NK-92 treated with Interleukin-12 subunit alpha and Interleukin-12 subunit beta, amount 100 ng/mL, for 24 hours (cell line): Measurements from ENCODE around the gene IRS2.

ENCODE experiments used
- DNase-seq: peaks from one replicate; lab custom pipeline; 2025; lab: John Stamatoyannopoulos, UW

IRS2 gene

DNA sequence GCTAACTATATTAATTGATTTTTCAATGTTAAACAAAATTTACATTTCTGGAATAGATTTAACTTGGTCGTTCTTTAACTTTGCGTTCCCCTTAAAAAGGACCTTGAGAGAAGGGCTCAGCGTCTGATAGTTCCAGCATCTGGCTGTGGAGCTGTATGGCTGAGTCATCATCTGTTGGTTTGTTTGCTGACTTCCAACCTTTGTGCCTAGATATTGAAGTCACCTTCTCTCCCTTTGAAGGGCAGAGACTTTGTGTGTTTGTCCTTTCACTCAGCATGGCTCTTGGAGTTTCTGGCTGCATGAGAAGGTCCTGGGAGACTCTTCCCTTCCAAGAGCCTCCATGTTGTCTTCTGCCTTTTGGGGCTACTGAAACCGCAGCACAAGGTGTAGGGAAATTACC is 16.6 kb upstream of the IRS2 start:
- DNase-seq: no peak

DNA sequence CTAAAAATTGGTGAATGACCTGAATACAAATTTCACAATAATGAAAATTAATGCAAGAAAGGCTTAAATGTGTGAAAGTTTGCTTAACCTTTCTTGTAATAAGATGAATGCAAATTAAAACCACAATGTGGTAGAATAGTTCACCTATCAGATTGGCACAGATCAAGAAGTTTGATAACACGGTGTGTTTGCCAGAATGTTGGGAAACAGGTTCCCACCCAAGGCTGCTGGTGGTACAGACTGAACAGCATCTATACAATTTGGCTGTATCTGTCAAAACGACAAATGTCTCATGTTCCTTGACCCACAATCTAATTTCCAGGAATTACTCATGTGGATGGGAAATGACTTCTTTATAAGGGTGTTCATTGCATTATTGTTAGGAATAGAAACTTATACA is 8.6 kb upstream of the IRS2 start:
- no peak for DNase-seq

DNA sequence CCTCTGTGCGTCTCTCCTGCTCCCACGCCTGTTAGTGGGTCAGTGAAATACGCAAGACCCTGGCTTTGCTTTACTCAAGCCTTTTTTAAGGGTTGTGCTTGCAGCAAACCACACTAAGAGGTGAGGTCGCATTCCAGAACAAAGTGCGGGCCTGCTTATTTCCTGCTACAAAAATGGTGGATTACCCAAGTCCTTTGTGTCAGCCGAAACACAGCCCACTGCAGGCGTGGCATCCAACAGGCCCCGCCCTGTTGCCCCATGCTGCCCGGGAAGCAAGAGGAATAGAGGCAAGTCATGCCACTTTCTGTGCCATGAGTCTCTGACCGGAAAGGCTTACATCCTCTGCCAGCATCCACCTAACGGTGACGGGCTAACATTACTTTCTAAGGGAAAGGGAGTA is 7.7 kb upstream of the IRS2 start:
- no peak for DNase-seq

DNA sequence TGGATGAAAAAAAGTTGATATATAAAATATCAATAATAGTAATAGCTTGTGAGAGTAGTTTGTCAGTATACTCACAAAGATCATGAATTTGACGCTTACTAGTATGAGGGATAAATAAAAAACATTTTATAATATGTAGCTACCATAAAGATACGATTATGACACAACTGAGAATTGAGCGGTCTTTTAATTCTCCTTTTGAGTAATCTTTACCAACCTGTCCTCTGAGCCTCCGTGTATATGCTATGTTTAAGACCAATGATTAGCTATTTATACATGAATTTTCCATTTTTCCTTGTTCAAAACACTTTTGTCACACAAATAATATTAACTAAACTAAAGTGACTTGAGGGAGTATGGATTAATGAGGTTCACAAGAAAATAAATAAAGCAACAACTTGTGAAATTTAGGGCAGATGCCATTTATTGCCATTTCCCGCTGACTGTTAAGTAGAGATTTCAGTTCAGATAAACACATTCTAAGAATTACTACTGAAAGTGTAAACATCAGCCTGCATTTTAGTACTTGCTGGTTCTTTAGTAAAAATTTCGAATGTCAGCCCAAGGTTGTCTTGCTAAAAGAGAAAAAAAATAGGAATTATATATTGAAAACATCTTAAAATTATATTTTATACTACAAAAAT is 6.2 kb upstream of the IRS2 start:
- no peak for DNase-seq

DNA sequence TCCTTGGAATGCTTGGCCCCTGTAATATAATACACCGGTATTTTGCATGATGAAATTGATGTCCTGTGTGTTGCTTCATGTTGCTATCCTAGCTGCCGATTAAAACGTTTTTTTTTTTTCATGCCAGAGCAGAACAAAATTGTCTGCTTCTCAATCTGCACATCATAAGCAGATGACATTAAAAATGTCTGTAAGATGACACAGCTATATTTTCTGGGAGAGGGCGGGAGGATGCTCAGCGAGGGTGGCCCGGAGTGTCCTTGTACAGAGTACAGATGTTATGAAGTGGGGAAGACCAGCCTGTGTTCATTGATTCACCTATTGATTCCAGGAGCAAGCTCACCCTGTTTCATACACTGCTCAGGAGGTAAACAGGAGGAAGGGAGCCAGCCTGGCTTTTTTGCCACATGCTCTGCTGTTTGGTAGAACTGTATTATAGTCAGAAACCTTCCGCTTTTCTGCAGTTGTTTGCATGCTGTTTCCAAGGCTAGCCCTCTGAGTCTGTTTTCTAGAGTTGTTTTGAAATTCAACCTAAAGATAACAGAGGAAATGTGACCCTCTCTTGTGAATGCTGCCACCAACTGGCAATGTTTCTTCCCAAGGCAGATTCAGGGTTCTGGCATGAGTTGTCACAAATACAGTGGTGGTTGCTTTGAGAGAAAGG is 4.7 kb upstream of the IRS2 start:
- DNase-seq: peak; percentile 16

DNA sequence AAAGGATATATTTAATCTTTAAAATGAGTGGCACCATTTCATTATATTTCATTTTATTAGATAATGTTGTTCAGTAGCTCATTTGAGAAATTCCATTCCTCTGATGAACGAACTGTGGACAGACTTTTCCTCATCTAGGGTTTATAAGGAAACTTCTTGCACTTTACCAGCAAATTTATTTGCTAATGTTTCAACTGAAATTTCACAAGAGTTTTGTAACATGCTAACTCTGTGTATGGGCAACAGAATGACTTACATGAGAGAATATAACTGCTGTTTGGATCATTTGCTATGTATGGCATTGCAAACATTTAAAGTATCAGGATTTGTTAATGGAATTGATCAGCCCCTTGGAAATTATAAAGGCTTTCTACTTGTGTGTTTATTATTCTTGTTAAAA is 3.7 kb upstream of the IRS2 start:
- DNase-seq: no peak

DNA sequence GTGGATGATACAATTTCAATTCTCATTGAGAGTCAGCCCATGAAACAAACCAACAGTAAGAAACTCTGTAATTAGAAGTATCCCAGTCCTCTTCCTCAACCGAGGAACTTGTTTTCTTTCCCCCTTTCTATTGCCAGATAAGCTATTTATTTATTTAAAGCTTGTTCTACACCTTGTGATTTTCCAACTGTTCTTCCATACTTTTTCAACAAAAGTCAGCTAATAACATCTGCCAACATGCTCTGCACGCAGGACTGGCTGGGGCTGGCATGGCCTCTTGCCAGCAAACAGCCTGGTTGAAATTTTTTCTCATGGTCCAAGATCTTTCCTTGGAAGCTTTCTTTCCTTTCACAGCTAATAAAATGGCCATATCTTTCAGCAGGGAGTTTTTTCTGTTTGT is 2.9 kb upstream of the IRS2 start:
- DNase-seq: no peak

DNA sequence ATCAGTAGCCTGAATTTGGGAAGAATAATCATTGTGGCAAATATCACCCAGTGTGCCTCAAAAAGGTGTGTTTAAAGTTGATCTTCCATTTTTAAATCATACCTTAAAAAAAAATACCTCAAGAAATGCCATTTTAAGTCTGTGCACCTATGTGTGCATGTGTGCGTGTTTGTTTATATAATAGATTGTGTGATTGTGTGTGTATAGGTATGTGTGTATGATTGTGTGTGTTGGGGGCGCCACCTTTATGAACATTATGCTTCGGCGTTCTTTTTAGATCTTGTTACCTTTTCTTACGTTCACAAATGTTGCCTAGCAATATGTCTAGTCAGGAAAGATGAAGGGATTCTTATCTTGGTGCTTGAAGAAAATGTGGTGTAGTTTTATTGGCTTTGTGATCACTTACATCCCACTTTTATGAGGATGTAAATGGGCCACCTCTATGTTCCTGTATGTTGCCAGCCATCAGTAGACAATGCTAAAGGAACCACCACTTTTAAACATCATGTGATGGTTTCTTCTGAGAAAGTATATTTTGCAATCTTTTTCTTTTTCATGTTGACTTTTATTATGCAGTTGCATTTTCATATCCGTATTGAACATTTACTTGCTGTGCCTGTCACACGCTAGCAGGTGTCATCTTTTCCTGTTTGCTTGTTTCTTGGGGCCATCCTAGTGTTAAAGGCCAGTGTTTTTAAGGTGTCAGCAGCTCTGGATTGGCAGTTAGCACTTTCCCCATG is 2.2 kb upstream of the IRS2 start:
- DNase-seq: no peak

DNA sequence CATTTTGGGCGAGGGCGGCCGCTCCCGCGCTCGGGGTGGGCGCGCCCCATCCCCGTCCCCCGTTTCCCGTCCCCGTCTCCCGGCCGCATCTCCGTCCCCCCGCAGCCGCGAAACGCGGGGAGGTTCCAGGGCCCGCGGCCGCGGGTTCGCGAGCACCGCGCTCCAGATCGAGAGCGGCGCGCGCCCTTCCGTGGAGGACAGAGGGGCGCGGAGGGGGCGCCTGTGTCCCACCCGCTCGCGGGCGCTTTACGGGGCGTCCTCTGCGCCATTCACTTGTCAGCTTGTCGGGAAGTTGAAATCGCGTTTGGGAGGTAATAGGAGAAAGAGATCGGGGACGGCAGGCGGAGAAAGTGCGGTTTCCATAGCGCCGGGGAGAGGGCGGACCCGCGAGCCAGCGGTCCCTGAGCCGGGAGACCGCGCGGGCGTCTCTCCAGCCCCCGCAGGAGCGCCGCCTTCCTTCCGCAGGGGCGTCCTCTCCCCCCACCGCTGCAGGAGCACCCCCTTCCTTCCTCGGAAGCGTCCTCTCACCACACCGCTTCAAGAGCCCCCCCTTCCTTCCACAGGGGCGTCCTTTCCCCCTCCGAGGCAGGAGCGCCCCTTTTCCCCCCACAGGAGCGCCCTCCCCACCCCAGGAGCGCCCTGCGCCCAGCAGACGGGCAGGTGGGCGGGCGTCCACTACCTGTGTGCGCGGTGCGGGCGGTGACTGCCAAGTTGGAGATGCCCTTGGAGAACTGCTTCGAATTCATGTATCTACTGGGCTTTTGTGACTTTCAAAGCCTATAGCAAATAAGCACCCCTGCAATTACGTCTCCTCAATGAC is 962 bp upstream of the IRS2 start:
- no peak for DNase-seq

DNA sequence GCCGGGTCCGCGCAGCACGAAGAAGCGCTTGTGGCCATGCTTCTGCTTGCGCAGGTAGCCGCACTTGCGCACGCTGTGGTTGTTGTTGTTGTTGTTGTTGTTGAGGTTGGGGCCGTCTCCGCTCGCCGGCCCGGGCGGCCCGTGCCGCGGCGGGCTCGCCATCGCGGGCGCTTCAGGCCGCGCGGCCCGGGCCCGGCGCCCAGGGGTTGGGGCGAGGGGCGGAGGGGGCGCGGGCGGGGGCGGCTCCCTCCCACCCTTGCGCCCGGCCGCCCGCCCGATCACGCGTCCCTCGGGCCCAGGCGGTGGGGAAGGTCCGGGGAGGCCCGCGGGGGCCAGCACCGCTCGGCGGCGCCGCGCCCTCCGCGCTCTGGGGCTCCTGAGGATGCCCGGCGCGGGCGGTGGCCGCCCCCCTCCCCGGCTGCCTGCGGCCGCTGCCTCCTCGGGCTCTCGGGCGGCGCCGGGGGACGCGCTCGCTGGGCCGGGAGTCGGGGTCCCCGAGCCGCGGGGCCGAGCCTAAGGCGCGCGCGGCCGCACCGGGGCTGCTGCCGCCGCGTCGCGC is 412 bp downstream of the IRS2 start:
- DNase-seq: no peak

DNA sequence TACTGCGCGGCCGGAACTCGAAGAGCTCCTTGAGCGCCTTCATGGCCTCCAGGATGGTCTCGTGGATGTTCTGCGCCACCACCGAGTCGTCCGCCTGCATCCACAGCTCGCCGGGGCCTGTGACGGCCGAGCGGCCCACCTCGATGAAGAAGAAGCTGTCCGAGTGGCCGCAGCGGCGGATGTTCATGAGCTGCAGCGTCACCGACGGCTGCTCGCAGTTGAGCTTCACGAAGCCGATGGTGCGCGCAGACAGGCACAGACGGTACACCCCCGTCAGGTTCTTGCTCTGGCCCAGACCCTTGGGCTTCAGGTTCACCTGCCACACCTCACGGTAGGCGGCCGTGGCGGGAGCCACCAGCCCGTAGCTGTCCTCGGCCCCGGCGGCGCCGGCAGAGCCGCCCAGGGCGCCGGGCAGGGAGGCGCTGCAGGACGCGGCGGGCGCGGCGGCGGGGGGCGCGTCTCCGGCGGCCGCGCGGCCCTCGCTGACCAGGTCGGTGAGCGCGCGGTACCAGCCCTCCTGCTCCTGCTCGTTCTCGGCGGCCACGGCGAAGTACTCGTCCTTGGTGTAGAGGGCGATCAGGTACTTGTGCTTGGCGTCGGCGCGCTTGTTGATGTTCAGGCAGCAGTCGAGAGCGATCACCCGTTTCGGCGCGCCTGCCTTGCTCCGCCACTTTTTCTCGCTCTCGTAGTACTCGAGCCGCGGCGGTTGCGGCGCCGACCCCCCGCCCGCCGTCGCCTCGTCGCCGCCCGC is 1.1 kb downstream of the IRS2 start:
- no peak for DNase-seq

DNA sequence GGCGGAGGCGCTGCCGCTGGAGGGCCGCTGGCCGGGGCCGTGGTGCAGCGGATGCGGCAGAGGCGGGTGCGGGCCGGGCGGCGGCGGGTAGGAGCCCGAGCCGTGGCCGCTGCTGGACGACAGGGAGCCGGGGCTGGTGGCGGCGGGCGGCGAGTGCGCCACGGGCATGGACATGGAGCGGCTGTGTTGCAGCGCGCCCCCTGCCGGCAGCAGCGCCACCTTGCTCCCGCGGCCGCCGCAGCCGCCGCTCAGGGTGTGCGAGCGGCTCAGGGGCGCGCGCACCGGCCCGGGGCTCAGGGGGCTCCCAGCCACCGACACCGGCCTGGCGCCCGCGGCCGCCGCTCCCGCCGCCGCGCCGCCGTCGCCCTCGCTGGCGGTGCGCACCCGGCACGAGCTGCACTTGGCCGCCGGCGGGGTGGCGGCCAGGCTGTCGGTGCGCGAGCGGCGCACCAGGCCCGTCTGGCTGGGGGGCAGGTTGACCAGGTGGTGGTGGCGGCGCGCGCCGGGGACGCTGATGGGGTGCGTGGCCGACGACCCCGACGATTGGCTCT is 1.7 kb downstream of the IRS2 start:
- no peak for DNase-seq

DNA sequence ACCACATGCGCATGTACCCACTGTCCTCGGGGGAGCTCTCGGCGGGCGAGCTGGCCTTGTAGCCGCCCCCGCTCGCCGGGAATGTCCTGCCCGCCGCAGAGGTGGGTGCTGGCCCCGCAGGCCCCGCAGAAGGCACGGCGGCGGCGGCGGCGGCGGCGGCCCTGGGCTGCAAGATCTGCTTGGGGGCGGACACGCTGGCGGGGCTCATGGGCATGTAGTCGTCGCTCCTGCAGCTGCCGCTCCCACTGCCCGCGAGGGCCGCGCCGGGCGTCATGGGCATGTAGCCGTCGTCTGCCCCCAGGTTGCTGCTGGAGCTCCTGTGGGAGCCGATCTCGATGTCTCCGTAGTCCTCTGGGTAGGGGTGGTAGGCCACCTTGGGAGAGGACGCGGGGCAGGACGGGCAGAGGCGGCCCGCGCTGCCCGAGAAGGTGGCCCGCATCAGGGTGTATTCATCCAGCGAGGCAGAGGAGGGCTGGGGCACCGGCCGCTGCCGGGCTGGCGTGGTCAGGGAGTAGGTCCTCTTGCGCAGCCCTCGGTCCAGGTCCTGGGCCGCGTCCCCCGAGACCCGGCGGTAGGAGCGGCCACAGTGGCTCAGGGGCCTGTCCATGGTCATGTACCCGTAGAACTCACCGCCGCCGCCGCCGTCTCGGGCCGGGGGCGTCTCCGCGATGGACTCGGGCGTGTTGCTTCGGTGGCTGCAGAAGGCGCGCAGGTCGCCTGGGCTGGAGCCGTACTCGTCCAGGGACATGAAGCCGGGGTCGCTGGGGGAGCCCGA is 2.4 kb downstream of the IRS2 start:
- no peak for DNase-seq

DNA sequence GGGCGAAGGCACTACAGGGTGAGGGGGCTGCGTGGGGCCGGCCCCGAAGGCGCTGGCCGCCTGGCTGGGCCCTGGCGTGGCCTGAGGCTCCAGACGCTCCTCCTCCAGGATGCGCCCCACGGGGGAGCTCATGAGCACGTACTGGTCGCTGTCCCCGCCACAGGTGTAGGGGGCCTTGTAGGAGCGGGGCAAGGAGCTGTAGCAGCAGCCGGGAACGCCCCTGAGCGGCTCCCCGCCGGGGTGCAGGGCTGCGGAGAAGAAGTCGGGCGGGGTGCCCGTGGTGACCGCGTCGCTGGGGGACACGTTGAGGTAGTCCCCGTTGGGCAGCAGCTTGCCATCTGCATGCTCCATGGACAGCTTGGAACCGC is 3.0 kb downstream of the IRS2 start:
- no peak for DNase-seq

DNA sequence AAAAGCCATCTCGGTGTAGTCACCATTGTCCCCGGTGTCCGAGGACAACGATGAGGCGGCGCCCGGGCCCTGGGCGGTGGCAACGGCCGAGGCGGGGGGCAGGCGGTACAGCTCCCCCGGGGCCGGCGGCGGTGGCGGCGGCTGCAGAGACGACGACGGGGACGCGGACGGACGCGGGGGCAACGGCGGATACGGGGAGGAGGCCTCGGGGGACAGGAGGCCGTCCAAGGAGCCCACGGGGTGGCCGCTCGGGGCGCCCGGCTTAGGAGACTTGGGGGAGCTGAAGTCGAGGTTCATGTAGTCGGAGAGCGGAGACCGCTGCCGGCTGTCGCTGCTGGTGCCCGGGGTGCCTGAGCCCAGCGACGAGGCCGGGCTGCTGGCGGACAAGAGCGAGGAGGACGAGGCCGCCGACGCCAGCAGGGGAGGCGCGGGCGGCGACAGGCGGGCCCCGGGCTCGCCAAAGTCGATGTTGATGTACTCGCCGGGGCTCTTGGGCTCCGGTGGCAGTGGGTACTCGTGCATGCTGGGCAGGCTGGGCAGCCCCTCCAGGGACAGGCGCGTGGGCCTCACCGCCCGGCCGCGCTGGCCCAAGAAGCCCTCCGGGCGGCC is 3.5 kb downstream of the IRS2 start:
- no peak for DNase-seq

DNA sequence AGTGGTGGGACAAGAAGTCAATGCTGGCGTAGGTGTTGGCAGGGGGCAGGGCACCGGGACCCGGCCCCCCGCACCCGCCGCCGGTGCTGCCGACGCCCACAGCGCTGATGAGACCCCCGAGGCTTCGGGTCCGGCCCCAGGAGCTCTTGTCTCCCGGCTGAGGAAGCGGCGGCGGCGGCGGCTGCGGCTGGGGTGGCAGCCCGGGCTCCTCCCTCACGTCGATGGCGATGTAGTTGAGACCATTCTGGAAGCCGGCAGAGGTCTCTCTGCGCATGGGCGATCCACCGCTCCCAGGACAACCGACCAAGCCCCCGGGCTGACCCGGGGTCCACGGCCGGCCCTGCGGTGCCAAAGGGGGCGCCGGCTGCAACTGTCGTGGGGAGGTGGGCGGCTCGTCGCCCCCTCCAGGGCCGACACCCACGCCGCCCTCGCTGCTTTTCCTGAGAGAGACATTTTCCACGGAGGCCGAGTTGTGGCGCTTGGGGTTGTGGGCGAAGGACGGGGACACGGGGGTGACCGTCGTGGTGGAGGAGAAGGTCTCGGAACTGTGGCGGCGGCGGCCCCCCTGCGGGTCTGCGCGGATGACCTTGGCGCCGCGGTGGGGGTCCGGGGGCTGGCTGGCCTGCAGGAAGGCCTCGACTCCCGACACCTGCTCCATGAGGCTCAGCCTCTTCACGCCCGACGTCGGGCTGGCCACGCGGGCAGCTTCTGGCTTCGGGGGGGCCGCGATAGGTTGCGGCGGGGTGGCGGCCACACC is 4.1 kb downstream of the IRS2 start:
- DNase-seq: no peak

DNA sequence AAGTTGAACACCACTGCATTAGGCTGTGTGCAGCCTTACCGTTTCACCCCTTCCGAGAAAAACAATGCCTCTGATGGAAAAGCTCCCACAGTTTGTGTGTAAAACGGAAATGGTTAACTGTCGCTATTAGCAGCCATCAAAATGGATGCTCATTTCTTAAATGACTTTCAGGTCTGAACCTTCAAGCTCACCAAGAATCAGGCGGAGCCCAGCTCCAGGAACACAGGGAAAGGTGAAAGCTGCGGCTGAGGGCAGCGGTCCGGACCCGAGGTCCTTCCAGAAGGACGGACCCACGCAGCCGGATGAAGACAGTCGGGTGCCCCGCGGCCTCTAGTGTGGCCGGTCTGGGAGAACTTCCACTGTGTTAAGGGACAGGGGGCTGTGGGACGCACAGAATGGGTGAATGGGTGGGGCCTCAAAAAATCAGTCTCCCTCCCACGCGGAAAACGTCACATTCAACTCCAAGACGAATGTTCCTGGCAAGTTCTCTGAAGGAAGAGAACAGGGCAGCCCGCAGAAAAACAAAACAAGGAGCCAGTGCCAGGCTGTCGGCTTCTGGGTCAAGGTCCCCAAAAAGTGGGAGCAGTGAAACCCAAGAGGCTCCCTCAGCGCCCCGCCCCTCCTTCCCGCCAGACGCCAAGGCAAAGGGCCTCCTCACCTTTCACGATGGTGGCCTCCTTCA is 4.9 kb downstream of the IRS2 start:
- DNase-seq: no peak

DNA sequence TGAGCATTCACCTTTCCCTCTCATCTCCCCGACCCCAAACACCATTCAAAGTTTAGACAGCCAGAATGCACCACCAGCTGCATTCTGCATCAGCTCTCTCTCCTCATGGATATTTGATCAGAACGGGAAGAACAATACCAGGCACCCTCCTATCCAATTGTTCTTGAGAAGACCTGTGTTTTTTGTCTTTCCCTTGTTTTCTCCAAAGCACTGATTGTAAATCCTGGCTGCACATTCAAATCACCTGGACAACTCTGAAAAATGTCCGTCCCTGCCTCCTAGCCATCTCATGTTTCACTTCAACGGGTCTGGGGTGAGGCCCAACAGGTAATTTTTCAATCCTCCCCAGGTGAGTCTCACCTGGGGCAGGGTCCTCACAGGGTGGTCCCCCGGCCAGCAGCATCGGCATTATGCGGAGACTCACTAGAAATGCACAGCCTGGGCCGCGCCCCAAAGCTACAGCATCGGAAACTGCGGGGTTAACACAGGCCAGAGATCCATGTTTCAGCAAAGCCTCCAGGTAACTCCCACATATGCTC is 5.5 kb downstream of the IRS2 start:
- DNase-seq: no peak
